ENCODE measurements around the gene S100A2.
"Not testable (repeated sequence)": the region's sequence is repeated elsewhere in the genome, so short reads cannot be mapped to it uniquely, and the experiment has no call there.

S100A2 gene

DNA sequence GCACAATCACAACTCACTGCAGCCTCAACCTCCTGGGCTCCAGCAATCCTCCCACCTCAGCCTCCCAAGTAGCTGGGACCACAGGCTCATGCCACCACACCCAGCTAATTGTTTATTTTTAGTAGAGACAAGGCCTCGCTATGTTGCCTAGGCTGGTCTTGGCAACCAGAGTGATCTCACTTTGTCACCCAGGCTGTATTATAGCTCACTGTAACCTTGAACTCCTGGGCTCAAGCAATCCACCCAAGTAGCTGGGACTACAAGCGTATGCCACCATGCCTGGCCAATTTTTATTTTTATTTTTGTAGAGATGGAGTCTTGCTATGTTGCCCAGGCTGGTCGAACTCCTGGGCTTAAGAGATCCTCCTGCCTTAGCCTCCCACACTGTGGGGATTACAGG is 3.6 kb downstream of the S100A2 start:
- not testable (repeated sequence) for DNase-seq

- DNase-seq, result no peak
Measured at GRCh38 chr1:153561466-153561985, 4.1 kb downstream of the S100A2 start.

GRCh38 chr1:153560771-153561465 is 4.7 kb downstream of the S100A2 start:
- no peak for DNase-seq

GRCh38 chr1:153560241-153560640 is 5.4 kb downstream of the S100A2 start:
- no peak for DNase-seq

DNA sequence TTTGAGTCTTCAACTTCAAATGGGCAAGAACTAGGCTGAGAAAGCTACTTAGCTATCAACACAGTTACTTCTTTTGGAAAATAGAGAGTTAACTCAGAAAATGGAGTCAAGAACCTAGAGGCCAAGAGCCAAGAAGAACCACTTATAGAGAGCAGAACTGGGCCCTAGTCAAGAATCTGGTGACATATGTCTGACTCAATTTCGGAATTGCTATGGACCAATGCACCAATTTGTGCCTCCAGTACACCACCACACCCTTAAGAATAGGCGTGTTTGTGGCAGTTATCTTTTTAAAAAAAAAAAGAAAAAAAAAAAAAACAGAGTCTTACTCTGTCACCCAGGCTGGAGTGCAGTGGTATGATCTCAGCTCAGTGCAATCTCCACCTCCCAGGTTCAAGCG is 7.8 kb downstream of the S100A2 start:
- DNase-seq, result no peak

- peak; percentile 43 for DNase-seq
Measured at GRCh38 chr1:153556348-153556747, 9.3 kb downstream of the S100A2 start.

GRCh38 chr1:153553830-153554541 is 11.7 kb downstream of the S100A2 start:
- DNase-seq, result peak; percentile 56

GRCh38 chr1:153553096-153553495 is 12.5 kb downstream of the S100A2 start:
- DNase-seq, result no peak

DNA sequence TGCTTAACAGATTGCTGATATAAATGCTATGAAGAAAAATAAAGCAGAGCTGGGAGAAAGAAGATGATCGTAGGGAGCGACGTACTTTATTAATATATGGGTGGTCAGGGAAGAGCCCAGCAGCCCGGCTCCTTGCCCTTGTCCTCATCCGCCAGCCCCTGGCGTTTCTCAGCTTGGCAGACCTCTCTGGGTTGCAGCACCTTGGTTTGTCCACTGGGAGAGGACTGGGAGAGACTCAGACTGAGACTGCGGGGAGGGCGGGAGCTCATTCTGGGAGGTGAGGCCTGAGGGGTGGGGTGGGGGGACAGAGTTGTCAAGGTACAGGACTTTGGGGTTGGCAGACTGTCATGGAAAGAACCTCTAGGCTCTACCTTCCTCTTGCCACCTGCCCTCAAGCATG is 13.3 kb downstream of the S100A2 start:
- no peak for DNase-seq

GRCh38 chr1:153550827-153551500 is 14.7 kb downstream of the S100A2 start:
- DNase-seq, result peak; percentile 84

DNA sequence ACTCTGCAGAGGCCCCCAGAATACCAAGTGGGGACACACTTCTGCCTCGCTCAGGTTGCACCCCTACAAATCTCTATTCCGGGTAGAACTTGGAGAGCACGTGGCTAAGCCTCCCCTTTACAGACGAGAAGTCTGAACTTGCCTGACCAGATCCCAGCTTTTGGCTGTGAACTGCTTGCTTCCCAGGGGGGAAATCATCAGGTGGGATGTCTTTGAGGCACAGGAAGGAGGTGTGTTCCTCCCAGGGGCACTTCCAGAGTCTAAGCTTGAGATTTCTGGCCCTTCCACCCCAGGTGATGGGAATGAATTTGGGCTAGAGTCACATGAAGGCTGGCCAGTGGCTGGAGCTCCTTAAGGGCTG is 15.3 kb downstream of the S100A2 start:
- no peak for DNase-seq

- no peak for DNase-seq
Measured at GRCh38 chr1:153549741-153550397, 15.8 kb downstream of the S100A2 start.

- no peak for DNase-seq
Measured at GRCh38 chr1:153548722-153549688, 16.6 kb downstream of the S100A2 start, which contains the start of gene S100A3. Gene S100A3, minus strand, starts transcription at chr1:153549258. Its CDS starts 773 bp downstream, at chr1:153548485.

- no peak for DNase-seq
Measured at GRCh38 chr1:153547560-153548551, 17.8 kb downstream of the S100A2 start.

DNA sequence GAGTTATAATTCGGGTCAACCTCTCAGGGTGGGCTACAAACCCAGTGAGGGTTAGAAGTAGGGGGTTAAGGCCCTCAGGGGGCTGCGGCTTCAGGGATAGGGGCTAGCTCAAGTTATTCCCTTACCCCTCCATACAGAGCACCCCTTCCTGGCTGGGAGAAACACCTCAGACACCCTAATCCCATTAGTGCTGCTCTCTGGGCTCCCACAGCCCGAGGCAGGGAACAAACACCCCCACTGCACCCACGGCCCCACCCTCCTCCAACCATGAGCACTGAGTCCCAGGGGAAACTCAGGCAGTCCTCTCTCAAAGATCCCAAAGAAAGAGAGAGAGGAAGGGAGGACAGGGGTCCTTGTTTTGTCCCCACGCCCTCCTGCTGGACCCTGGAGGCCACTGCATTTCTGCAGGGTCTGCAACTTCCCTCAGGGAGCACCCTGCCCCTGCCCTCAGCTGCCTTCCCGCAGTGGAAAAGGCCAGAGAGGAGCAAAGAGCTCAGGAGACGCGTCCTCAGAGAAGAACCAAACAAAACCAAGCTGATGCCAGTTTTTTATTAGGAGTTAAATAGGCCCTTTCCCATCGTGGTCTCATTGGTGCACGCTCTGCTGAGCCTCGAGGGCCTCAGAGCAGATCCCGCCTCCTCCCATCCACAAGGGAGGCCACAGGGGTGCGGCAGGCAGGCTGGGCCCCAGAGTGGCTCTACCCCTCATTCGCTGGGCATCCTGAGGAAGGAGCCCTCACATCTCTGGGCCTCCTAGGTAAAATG is 18.7 kb downstream of the S100A2 start:
- DNase-seq, result no peak

GRCh38 chr1:153546371-153546770 is 19.3 kb downstream of the S100A2 start:
- DNase-seq, result no peak

- peak; percentile 91 for DNase-seq
Measured at GRCh38 chr1:153545067-153546055, 20.3 kb downstream of the S100A2 start, which contains the start of gene S100A4. Gene S100A4, minus strand, starts transcription at chr1:153545806. Its CDS starts 1,012 bp downstream, at chr1:153544794.

DNA sequence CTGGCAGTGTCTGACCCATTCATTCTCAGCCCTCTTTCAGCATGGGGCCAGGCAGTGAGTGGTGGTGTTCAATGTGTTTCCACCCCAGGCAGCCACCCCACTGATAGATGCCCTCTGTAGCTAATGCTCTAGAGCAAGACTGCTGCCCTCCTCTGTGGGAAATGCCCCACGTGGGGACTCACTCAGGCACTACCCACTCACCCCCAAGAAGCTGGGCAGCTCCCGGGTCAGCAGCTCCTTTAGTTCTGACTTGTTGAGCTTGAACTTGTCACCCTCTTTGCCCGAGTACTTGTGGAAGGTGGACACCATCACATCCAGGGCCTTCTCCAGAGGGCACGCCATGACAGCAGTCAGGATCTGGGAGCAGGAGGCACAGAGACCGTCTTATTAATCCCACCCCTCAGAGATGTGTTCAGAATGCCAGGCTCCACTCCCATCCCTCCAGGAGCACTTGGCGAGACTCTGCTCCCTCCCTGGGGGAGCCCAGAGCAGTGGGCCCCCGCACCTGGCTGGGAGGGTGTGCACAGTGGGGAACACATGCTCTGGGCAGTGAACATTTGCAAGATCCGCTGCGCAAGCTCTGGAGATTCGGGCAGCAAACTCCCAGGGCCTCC is 21.1 kb downstream of the S100A2 start:
- no peak for DNase-seq
